Measurements from ENCODE around the gene TCERG1L. TPM values are rescaled to one million over a fixed set of nuclear protein-coding genes. Genes with fewer than 3 reads are reported as not detected.

Gene TCERG1L
- polyA plus RNA-seq, 1 of the 3 experiments (the other 2 are of a cell fraction), result not detected

GRCh38 chr10:131198401-131198800 lies 113.1 kb downstream of the TCERG1L start:
- H3F3A ChIP-seq (replicated peaks; ENCODE audit: insufficient read depth), result no peaks in the 10 kb centered on the region
- no peak overlapping the region for H3K9ac ChIP-seq
- H3K27ac ChIP-seq (ENCODE audit: low read depth in 2 of 2, low read length in 1 of 2), result no peak overlapping the region
- no peak for DNase-seq
- H3K4me1 ChIP-seq (ENCODE audit: control insufficient read depth in 1 of 2, insufficient read depth in 2 of 2, low read depth in 1 of 2, low read length in 1 of 2), result no peaks in the 10 kb centered on the region
- ChIA-PET CTCF (no interaction called here), POLR2A (no interaction called here)
- no peaks in the 10 kb centered on the region for H3K9me2 ChIP-seq
- H3K9me3 ChIP-seq, result no peaks in the 10 kb centered on the region
- no peak for TF ChIP-seq JUND (IDR thresholded peaks at IDR 0.05)
- TF ChIP-seq, protein P1, sequence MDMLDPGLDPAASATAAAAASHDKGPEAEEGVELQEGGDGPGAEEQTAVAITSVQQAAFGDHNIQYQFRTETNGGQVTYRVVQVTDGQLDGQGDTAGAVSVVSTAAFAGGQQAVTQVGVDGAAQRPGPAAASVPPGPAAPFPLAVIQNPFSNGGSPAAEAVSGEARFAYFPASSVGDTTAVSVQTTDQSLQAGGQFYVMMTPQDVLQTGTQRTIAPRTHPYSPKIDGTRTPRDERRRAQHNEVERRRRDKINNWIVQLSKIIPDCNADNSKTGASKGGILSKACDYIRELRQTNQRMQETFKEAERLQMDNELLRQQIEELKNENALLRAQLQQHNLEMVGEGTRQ (IDR thresholded peaks at IDR 0.05; ENCODE audit: borderline replicate concordance, low read depth, low read length), result no peak
- H3K4me3 ChIP-seq (ENCODE audit: low read depth in 2 of 2, low read length in 1 of 2), result no peak overlapping the region
- H4K20me1 ChIP-seq (ENCODE audit: insufficient read depth), result no peaks in the 10 kb centered on the region
- no peaks in the 10 kb centered on the region for H3K36me3 ChIP-seq (replicated peaks in 1 of 2; ENCODE audit: control insufficient read depth in 1 of 2, insufficient read depth in 2 of 2, low read length in 1 of 2)
- 61% methylated on average over 3 of the region's 10 CpGs for WGBS (ENCODE audit: low lambda C conversion rate)
- H3K4me2 ChIP-seq, result no peak overlapping the region
- no peaks in the 10 kb centered on the region for H3K27me3 ChIP-seq (ENCODE audit: insufficient read depth)
- H3K79me2 ChIP-seq (ENCODE audit: insufficient read depth), result no peaks in the 10 kb centered on the region
- H2AFZ ChIP-seq (ENCODE audit: low read depth), result no peak overlapping the region

DNA sequence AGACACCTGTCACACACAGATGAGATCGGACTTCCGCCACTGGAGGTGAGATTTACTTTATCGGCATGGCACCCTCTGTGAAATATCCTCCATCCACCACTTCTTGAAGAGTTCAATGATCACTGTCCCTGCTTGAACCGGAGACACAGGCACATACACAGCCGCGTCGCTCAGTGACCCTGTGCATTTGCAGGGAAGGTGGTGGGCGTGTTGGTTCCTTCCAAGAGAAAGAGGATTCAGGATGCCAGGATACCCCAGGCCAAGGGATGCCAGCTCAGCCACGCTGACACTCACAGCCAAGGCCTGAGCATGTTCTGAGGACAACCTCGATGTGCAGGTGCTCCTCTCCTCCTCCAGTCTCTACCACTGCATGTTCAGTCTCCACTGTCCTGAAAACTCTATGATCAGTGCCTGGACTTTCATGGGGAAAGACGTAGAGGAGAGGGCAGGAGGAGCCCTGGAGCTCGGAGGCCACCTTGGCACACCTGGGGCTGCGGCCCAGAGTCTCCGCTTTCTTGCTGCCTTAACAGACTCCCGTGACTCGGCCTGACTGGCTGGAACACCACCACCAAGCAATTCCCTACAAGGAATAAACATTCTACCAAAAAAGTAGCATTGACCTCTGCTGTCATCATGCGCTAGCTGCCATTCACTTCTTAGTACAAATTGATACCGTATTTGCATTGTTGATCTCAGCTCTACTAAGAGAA lies 115.2 kb downstream of the TCERG1L start:
- TF ChIP-seq FOXJ3 (CRISPR knock-in tag; IDR thresholded peaks at IDR 0.05) (no peak), RCOR1 (IDR thresholded peaks at IDR 0.05; ENCODE audit: low read length) (no peak), ZBTB33 (IDR thresholded peaks at IDR 0.05; ENCODE audit: borderline replicate concordance, low read depth) (no peak), RFX5 (IDR thresholded peaks at IDR 0.05; ENCODE audit: low read length) (no peak)
- Histone ChIP-seq H3K36me3 (replicated peaks in 1 of 2; ENCODE audit: control insufficient read depth in 1 of 2, insufficient read depth in 2 of 2, low read length in 1 of 2) (no peaks in the 10 kb centered on the region), H3K4me1 (ENCODE audit: control insufficient read depth in 1 of 2, insufficient read depth in 2 of 2, low read depth in 1 of 2, low read length in 1 of 2) (no peaks in the 10 kb centered on the region), H3K9me2 (no peaks in the 10 kb centered on the region), H3K4me2 (no peak overlapping the region), H3K4me3 (ENCODE audit: low read depth in 2 of 2, low read length in 1 of 2) (no peak overlapping the region), H3F3A (replicated peaks; ENCODE audit: insufficient read depth) (no peaks in the 10 kb centered on the region), H3K79me2 (ENCODE audit: insufficient read depth) (no peaks in the 10 kb centered on the region), H3K9me3 (no peaks in the 10 kb centered on the region), H3K9ac (no peak overlapping the region), H3K27ac (ENCODE audit: low read depth in 2 of 2, low read length in 1 of 2) (no peak overlapping the region), H2AFZ (ENCODE audit: low read depth) (no peak overlapping the region), H3K27me3 (ENCODE audit: insufficient read depth) (no peaks in the 10 kb centered on the region), H4K20me1 (ENCODE audit: insufficient read depth) (no peaks in the 10 kb centered on the region)
- POLR2A ChIA-PET, result no interaction called here
- no peak for DNase-seq
- WGBS (ENCODE audit: low lambda C conversion rate), result 38% methylated on average over 18 of the region's 18 CpGs
- CTCF ChIA-PET, result interaction anchor here (1.2 kb wide), 1 partner anchor 113 kb away, joined by 3 read pairs; no protein-coding TSS in a partner anchor

DNA sequence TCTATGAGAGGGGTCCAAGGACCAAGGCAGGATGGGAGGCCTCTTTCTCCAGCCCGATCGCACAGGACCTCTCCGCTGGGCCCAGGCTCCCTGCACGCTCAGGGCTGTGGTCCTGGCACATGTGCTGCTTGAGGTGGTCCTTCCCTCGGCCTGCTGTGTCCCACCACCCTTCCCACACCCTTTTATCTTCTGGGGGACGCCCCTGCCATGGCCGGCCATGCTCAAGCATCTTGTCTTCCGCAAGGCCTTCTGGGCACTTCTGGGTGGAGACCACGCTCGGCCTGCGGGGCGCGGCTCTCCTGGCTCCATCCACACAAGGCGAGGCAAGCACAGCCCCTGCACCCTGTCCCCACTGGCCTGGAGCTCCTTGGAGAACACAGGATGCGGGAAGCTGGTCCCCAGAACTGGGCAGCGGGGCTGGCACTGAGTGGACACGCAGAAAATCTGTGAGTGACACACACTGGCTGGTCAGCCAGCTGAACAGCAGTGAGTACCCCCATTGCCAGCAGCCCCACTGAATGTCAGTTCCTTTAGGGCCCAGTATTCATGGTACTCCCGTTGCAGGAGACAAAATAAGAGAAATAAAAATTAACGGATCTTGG lies 115.9 kb downstream of the TCERG1L start:
- Histone ChIP-seq H3K36me3 (replicated peaks in 1 of 2; ENCODE audit: control insufficient read depth in 1 of 2, insufficient read depth in 2 of 2, low read length in 1 of 2) (no peaks in the 10 kb centered on the region), H3F3A (replicated peaks; ENCODE audit: insufficient read depth) (no peaks in the 10 kb centered on the region), H3K27ac (ENCODE audit: low read depth in 2 of 2, low read length in 1 of 2) (no peak overlapping the region), H3K4me3 (ENCODE audit: low read depth in 2 of 2, low read length in 1 of 2) (no peak overlapping the region), H2AFZ (ENCODE audit: low read depth) (no peak overlapping the region), H3K4me2 (no peak overlapping the region), H4K20me1 (ENCODE audit: insufficient read depth) (no peaks in the 10 kb centered on the region), H3K27me3 (ENCODE audit: insufficient read depth) (no peaks in the 10 kb centered on the region), H3K9me3 (no peaks in the 10 kb centered on the region), H3K79me2 (ENCODE audit: insufficient read depth) (no peaks in the 10 kb centered on the region), H3K9ac (no peak overlapping the region), H3K9me2 (no peaks in the 10 kb centered on the region), H3K4me1 (ENCODE audit: control insufficient read depth in 1 of 2, insufficient read depth in 2 of 2, low read depth in 1 of 2, low read length in 1 of 2) (no peaks in the 10 kb centered on the region)
- POLR2A ChIA-PET, result no interaction called here
- no peak for DNase-seq
- 54% methylated on average over 17 of the region's 19 CpGs for WGBS (ENCODE audit: low lambda C conversion rate)
- CTCF ChIA-PET, result interaction anchor here (1.2 kb wide), 1 partner anchor 113 kb away, joined by 3 read pairs; no protein-coding TSS in a partner anchor
- TF ChIP-seq ELF1 (IDR thresholded peaks at IDR 0.05) (no peak), POLR2AphosphoS5 (IDR thresholded peaks at IDR 0.05; ENCODE audit: low read depth, low read length) (no peak), YY1 (IDR thresholded peaks at IDR 0.05; ENCODE audit: low read depth) (no peak), TEAD4 (IDR thresholded peaks at IDR 0.05; ENCODE audit: borderline replicate concordance, insufficient read depth) (no peak), NRF1 (IDR thresholded peaks at IDR 0.05; ENCODE audit: low read depth, low read length) (no peak), FOSL2 (IDR thresholded peaks at IDR 0.05; ENCODE audit: borderline replicate concordance, low read depth) (no peak), NFIC (IDR thresholded peaks at IDR 0.05; ENCODE audit: borderline replicate concordance) (no peak), SMC3 (IDR thresholded peaks at IDR 0.05; ENCODE audit: low read depth, low read length) (no peak), RCOR1 (IDR thresholded peaks at IDR 0.05; ENCODE audit: low read length) (no peak)
- TF ChIP-seq, protein P2, sequence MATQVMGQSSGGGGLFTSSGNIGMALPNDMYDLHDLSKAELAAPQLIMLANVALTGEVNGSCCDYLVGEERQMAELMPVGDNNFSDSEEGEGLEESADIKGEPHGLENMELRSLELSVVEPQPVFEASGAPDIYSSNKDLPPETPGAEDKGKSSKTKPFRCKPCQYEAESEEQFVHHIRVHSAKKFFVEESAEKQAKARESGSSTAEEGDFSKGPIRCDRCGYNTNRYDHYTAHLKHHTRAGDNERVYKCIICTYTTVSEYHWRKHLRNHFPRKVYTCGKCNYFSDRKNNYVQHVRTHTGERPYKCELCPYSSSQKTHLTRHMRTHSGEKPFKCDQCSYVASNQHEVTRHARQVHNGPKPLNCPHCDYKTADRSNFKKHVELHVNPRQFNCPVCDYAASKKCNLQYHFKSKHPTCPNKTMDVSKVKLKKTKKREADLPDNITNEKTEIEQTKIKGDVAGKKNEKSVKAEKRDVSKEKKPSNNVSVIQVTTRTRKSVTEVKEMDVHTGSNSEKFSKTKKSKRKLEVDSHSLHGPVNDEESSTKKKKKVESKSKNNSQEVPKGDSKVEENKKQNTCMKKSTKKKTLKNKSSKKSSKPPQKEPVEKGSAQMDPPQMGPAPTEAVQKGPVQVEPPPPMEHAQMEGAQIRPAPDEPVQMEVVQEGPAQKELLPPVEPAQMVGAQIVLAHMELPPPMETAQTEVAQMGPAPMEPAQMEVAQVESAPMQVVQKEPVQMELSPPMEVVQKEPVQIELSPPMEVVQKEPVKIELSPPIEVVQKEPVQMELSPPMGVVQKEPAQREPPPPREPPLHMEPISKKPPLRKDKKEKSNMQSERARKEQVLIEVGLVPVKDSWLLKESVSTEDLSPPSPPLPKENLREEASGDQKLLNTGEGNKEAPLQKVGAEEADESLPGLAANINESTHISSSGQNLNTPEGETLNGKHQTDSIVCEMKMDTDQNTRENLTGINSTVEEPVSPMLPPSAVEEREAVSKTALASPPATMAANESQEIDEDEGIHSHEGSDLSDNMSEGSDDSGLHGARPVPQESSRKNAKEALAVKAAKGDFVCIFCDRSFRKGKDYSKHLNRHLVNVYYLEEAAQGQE (IDR thresholded peaks at IDR 0.05; ENCODE audit: low read depth, low read length), result no peak
